ENCODE results near the gene MZB1. TPM values are rescaled to one million over a fixed set of nuclear protein-coding genes. Genes with fewer than 3 reads are reported as not detected.
A peak's percentile ranks its signal among the peaks of the same experiment; 100 is the strongest.

The MZB1 gene
- total RNA-seq, 1 experiment from 2014 or later = 0.52 TPM

GRCh38 chr5:139368613-139369012 lies 21.1 kb downstream of the MZB1 start:
- H3K9me3 ChIP-seq (ENCODE audit: insufficient read depth, low read depth) = no peaks in the 10 kb centered on the region
- H3K4me2 ChIP-seq = no peak overlapping the region
- POLR2A ChIA-PET (ENCODE audit: unreplicated experiment) = no interaction called here
- peaks cover 31% of the 10 kb centered on the region for H3K36me3 ChIP-seq (ENCODE audit: low read depth)
- peaks cover 42% of the 10 kb centered on the region for H3F3A ChIP-seq (ENCODE audit: insufficient read depth, low read depth)
- intact Hi-C loops (cut with micrococcal nuclease; ENCODE audit: unreplicated experiment) = loop anchor here (5.0 kb wide), 1 partner anchor 801 kb away; no protein-coding TSS in a partner anchor
- H3K9me2 ChIP-seq (ENCODE audit: insufficient read depth) = no peaks in the 10 kb centered on the region
- CTCF ChIA-PET = interaction anchor here (0.7 kb wide), 2 partner anchors 14 to 397 kb away, joined by 3 read pairs; partner anchors contain the start of gene SLC23A1
- H3K4me1 ChIP-seq (replicated peaks; ENCODE audit: insufficient read depth) = peaks cover 20% of the 10 kb centered on the region
- BruUV-seq (replicated peaks) = no TSS peak
- H3K4me3 ChIP-seq = no peak overlapping the region
- DNase-seq = no peak
- H3K79me2 ChIP-seq (ENCODE audit: low read depth) = no peaks in the 10 kb centered on the region
- H3K27ac ChIP-seq = no peak overlapping the region
- no peaks in the 10 kb centered on the region for H3K27me3 ChIP-seq (ENCODE audit: insufficient read depth, low read depth)
- no peak overlapping the region for H2AFZ ChIP-seq
- peaks cover 14% of the 10 kb centered on the region for H4K20me1 ChIP-seq (ENCODE audit: insufficient read depth)
- TF ChIP-seq CTCF (conservative IDR thresholded peaks at IDR 0.05) (peak; percentile 23; the same call in 1 of the 2 replicates), EZH2 (IDR thresholded peaks at IDR 0.05; ENCODE audit: low read depth) (no peak)

- peaks cover 11% of the 10 kb centered on the region for H3F3A ChIP-seq (ENCODE audit: insufficient read depth, low read depth)
- H3K79me2 ChIP-seq (ENCODE audit: low read depth) = peaks cover 35% of the 10 kb centered on the region
- ChIA-PET POLR2A (ENCODE audit: unreplicated experiment) (no interaction called here), CTCF (no interaction called here)
- intact Hi-C loops (cut with micrococcal nuclease; ENCODE audit: unreplicated experiment) = no loop called here
- BruUV-seq (replicated peaks) = no TSS peak
- no peak overlapping the region for H2AFZ ChIP-seq
- no peak for DNase-seq
- H3K4me3 ChIP-seq = no peak overlapping the region
- H3K27ac ChIP-seq = no peak overlapping the region
- no peaks in the 10 kb centered on the region for H3K9me3 ChIP-seq (ENCODE audit: insufficient read depth, low read depth)
- H3K4me2 ChIP-seq = no peak overlapping the region
- TF ChIP-seq CTCF (conservative IDR thresholded peaks at IDR 0.05) (no peak), EZH2 (IDR thresholded peaks at IDR 0.05; ENCODE audit: low read depth) (no peak)
- H3K4me1 ChIP-seq (replicated peaks; ENCODE audit: insufficient read depth) = no peaks in the 10 kb centered on the region
- peaks cover 18% of the 10 kb centered on the region for H3K36me3 ChIP-seq (ENCODE audit: low read depth)
- H4K20me1 ChIP-seq (ENCODE audit: insufficient read depth) = peaks cover 54% of the 10 kb centered on the region
- H3K9me2 ChIP-seq (ENCODE audit: insufficient read depth) = no peaks in the 10 kb centered on the region
- no peaks in the 10 kb centered on the region for H3K27me3 ChIP-seq (ENCODE audit: insufficient read depth, low read depth)
Observed at GRCh38 chr5:139364466-139364865, 25.2 kb downstream of the MZB1 start.

DNA sequence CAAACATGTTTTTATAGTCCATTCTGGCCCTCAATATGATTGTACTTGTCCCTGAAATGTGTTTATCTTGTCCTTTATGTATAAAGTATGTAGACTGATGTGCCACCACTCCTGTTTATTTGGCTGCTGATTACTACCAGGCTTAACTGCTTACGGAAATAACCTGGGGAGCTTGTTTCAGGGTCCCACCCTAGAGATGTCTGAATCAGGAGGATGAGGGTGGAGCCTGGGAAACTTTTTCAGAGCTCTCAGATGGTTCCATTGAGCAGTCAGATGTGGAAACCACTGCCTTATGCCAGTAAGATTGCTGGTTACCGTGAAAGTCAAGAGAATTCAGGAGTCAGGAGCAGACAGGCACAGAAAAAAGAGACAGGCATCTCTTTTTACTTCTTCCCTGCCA lies 25.8 kb downstream of the MZB1 start:
- no peaks in the 10 kb centered on the region for H3K4me1 ChIP-seq (replicated peaks; ENCODE audit: insufficient read depth)
- TF ChIP-seq CTCF (conservative IDR thresholded peaks at IDR 0.05) = no peak
- TF ChIP-seq EZH2 (IDR thresholded peaks at IDR 0.05; ENCODE audit: low read depth) = no peak
- H2AFZ ChIP-seq = no peak overlapping the region
- intact Hi-C loops (cut with micrococcal nuclease; ENCODE audit: unreplicated experiment) = no loop called here
- no peak overlapping the region for H3K4me3 ChIP-seq
- no peak for DNase-seq
- no peak overlapping the region for H3K27ac ChIP-seq
- H3K36me3 ChIP-seq (ENCODE audit: low read depth) = peaks cover 18% of the 10 kb centered on the region
- H3F3A ChIP-seq (ENCODE audit: insufficient read depth, low read depth) = peaks cover 11% of the 10 kb centered on the region
- H3K79me2 ChIP-seq (ENCODE audit: low read depth) = peaks cover 40% of the 10 kb centered on the region
- no peak overlapping the region for H3K4me2 ChIP-seq
- ChIA-PET CTCF (no interaction called here), POLR2A (ENCODE audit: unreplicated experiment) (no interaction called here)
- no peaks in the 10 kb centered on the region for H3K9me2 ChIP-seq (ENCODE audit: insufficient read depth)
- H3K9me3 ChIP-seq (ENCODE audit: insufficient read depth, low read depth) = no peaks in the 10 kb centered on the region
- peaks cover 56% of the 10 kb centered on the region for H4K20me1 ChIP-seq (ENCODE audit: insufficient read depth)
- H3K27me3 ChIP-seq (ENCODE audit: insufficient read depth, low read depth) = no peaks in the 10 kb centered on the region
- BruUV-seq (replicated peaks) = no TSS peak
